HG02571 (cell line): Measurements from ENCODE around the gene LRP5.

Experiments used
- ATAC-seq: cut with Tn5 transposase; IDR thresholded peaks from one replicate; pipeline ENCODE4 v1.9.1; 2021; ENCODE audit warnings: mild to moderate bottlenecking, moderate library complexity; ENCODE audit not compliant: unreplicated experiment

Gene LRP5

DNA sequence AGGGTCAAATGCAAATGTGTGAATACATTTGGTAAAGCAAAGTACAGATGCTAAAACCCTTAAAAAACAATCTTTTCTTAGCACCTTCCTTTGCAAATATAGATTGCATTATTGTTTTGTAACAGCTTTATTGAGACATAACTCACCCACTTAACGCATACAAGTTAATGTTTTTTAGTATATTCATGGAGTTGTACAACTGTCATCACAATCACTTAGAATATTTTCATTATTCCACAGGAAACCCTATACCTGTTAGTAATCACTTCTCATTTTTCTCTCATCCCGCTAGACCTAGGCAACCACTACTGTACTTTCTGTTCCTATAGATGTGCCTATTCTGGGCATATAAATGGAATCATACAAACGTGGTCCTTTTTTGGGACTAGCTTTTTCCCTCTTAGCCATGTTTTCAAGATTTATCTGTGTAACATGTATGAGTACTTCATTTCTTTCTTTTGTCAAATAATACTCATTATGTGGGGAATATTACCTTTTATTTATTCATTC is 182.9 kb downstream of the LRP5 start:
- ATAC-seq, result no peak

DNA sequence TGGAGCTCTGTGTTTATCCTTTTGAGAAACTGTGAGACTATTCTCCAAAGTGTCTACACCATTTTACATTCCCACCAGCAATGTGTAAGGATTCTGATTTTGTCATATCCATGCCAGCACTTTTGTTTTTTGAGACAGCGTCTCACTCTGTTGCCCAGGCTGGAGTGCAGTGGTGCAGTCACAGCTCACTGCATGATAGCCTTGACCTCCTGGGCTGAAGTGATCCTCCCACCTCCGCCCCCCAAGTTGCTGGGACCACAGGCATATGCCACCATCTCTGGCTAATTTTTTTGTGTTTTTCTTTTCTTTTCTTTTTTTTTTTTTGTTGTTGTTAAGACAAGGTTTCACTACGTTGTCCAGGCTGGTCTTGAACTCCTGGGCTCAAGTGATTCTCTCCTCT is 183.5 kb downstream of the LRP5 start:
- ATAC-seq, result no peak

DNA sequence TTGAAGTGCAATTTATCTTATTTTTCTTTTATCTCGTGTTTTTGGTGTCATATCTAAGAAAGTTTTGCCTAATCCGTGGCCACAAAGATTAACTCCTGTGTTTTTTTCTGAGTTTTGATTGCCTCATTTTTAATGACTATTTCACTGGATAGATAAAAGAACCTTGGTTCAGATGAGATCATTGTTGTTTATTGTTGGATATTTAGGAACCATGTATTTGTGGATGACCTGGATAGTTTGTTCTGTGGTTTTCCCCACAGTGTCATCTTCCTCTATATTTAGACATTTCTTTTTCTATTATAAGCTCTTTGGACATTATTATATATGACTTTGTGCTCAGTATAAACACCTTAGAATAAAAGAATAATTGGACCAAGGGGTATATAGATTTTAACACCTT is 185.4 kb downstream of the LRP5 start:
- no peak for ATAC-seq

DNA sequence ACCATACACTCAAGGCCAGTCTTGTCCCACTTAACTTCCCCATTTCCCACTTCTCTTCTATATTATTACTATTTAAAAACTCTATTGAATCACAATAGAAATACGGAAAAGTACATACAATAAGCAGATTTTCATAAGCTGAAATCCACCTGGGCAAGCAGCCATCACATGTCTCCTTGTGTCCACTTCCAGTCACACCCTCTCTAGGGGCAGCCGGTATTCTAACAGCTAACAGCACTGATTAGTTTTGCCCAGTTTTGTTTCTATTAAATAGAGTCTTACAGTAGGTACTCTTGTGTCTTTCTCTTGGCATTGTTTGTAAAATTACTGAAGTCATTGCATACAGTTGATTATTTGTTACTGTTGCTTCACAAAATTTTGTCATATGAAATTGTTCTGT is 185.9 kb downstream of the LRP5 start:
- ATAC-seq, result no peak
